Heart right ventricle (tissue), 16 donors: Measurements from ENCODE around the gene SGCB. TPM values are rescaled to one million over a fixed set of nuclear protein-coding genes. Genes with fewer than 3 reads are reported as not detected.
A peak's percentile ranks its signal among the peaks of the same experiment; 100 is the strongest.

ENCODE experiments used
- ATAC-seq, 8 donors: fragments of 200-7000 bp; cut with Tn5 transposase; one replicate each; pipeline ENCODE4 v1.9.1; 2020; ENCODE audit warnings: mild to moderate bottlenecking in 8 of 8, moderate library complexity in 8 of 8, moderate number of reproducible peaks in 1 of 8
- DNase-seq, 2 donors: peaks; one replicate each; pipeline ENCODE4 v3.0.0-alpha.2; 2020
- H3K27ac ChIP-seq, 10 donors: fragments of 200-600 bp; sonication (generic) in 2 of 10; one replicate each; pipeline versions ENCODE4 v1.5.0 to v1.8.0; 2020 to 2022; ENCODE audit warnings: mild to moderate bottlenecking in 3 of 10
- H3K27me3 ChIP-seq, 7 donors: fragments of 200-600 bp; one replicate each; pipeline ENCODE4 v1.8.0; 2021 to 2022; ENCODE audit warnings: mild to moderate bottlenecking in 2 of 7
- H3K36me3 ChIP-seq, 9 donors: fragments of 200-600 bp; sonication (generic) in 1 of 9; one replicate each; pipeline versions ENCODE4 v1.5.0 to v1.8.0; 2020 to 2022; ENCODE audit warnings: mild to moderate bottlenecking in 2 of 9
- H3K4me1 ChIP-seq, 9 donors: fragments of 200-600 bp; sonication (generic) in 1 of 9; one replicate each; pipeline versions ENCODE4 v1.5.0 to v1.8.0; 2020 to 2022; ENCODE audit warnings: mild to moderate bottlenecking in 4 of 9
- H3K4me3 ChIP-seq, 10 donors: fragments of 200-600 bp; sonication (generic) in 2 of 10; one replicate each; pipeline versions ENCODE4 v1.5.0 to v1.8.0; 2020 to 2022; ENCODE audit warnings: mild to moderate bottlenecking in 7 of 10, moderate library complexity in 2 of 10
- H3K9me3 ChIP-seq, 11 donors: fragments of 200-600 bp in 10 of 11; sonication (generic) in 2 of 11; one replicate each; pipeline versions ENCODE4 v1.5.0 to v1.8.0; 2013 to 2022; ENCODE audit warnings: mild to moderate bottlenecking in 2 of 11, control low read depth in 1 of 11, moderate library complexity in 1 of 11
- WGBS, 2 donors: extraction: QIAGEN DNeasy Blood & Tissue Kit; methylation state at CpG; one replicate each; pipeline ENCODE4 v1.1.7; 2013; ENCODE audit warnings: inconsistent platforms in 1 of 2; 5-methylcytosine and 5-hydroxymethylcytosine counted together
- intact Hi-C, 10 donors: fragments of 100-400 bp; cut with DNase I; formaldehyde crosslinking; loops; one replicate each; pipeline versions ENCODE4 v1.11.1 to v1.14.2; 2022
- polyA plus RNA-seq, 2 donors: library from polyadenylated mRNA; stranded (reverse); fragments of 200-250 nt; gene quantifications; one replicate each; pipeline ENCODE4 v1.2.3, GENCODE V29; 2013
- total RNA-seq, 10 donors: library from RNA; stranded (reverse); fragmentation: NEBNext Ultra II Directional in 3 of 10; extraction: Animal tissue kit (Norgen Biotek cat#: 25700) in 3 of 10; gene quantifications; one replicate each; pipeline versions ENCODE4 v1.2.1 to v1.2.4, GENCODE V29; 2021 to 2023
- TF ChIP-seq, protein P1 (sequence below), 9 donors: fragments of 200-600 bp; sonication (generic) in 2 of 9; IDR thresholded peaks; one replicate each; pipeline versions ENCODE4 v1.5.0 to v1.8.0; 2021 to 2022; ENCODE audit warnings: antibody characterized with exemption in 9 of 9, mild to moderate bottlenecking in 5 of 9, moderate library complexity in 1 of 9
- donor health status: Arrhythmogenic right ventricular cardiomyopathy.
- donor health status: ischemic (EF 13 %, LVEDD 7.1; RV severe dilation, severe dysfunction).
- donor health status: healthy with polysubstance abuse.
- donor health status: DM: no; HTN: yes; CAD: no.
- donor health status: DM: no; HTN: no; CAD: no.
- donor health status: ischemic (EF 25% LVEDD 6.9; RV normal size, moderate dysfunction).
- donor health status: ischemic (EF 25% LVEDD 5.7; RV mildly dilated, moderate dysfunction).
- donor health status: healthy.
- donor health status: DM: yes; HTN: yes; CAD: no.
- donor health status: Ischemic cardiomyopathy.
- donor health status: ischemic (EF 35%, LVEDD 5.7; RV mildly dilated, moderate dysfunction).
- donor health status: nonischemic (EF 11% LVEDD 7.7; RV severe dilation, severe dysfunction).
- donor health status: DM: yes; HTN: yes; CAD: no.
- donor health status: PGD.
- donor health status: ischemic (EF 29% LVEDD 5.4; RV normal size, mild dysfunction).
- donor health status: nonischemic (EF 23%, LVEDD 6.1; RV moderate dilation, normal function).

SGCB gene
- total and polyA plus RNA-seq, 12 donors, result 14.3 to 124 (median 89.4) TPM

DNA sequence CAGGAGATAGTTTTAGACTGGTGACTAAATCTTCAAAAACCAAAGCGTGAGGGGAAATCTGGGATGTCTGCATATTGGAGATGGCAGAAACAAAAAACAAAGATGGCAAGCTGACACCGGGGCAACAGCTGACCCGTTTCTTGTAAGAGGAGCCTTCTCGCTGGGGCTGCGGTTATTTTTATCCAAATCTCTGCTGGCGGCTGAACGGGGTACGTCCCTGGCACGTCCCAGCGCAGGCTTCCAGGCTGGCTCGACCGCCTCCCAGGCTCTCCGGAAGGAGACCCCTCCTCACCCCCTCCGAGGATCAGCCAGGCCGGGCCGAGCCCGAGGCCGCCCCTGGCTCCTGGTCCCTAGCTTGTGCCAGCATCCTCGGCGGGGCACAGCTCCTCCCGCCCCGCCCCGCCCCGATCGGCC, 403 bp downstream of the SGCB start:
- peaks cover 0 to 37% (median 0%) of the 10 kb centered on the region in 7 donors for H3K27me3 ChIP-seq
- ATAC-seq (peak; percentile 36 to 82 (median 66)), DNase-seq (peak; percentile 38 to 42)
- H3K9me3 ChIP-seq, result no peaks in the 10 kb centered on the region
- 0 to 1% methylated on average over 23 to 25 of the region's 25 CpGs for WGBS, 2 donors
- peak overlapping the region; percentile 70 to 98 (median 80) for H3K4me3 ChIP-seq
- peak overlapping the region; percentile 81 to 92 (median 89) for H3K27ac ChIP-seq
- H3K36me3 ChIP-seq, result peaks cover 0 to 11% (median 0%) of the 10 kb centered on the region in 9 donors
- TF ChIP-seq, protein P1, sequence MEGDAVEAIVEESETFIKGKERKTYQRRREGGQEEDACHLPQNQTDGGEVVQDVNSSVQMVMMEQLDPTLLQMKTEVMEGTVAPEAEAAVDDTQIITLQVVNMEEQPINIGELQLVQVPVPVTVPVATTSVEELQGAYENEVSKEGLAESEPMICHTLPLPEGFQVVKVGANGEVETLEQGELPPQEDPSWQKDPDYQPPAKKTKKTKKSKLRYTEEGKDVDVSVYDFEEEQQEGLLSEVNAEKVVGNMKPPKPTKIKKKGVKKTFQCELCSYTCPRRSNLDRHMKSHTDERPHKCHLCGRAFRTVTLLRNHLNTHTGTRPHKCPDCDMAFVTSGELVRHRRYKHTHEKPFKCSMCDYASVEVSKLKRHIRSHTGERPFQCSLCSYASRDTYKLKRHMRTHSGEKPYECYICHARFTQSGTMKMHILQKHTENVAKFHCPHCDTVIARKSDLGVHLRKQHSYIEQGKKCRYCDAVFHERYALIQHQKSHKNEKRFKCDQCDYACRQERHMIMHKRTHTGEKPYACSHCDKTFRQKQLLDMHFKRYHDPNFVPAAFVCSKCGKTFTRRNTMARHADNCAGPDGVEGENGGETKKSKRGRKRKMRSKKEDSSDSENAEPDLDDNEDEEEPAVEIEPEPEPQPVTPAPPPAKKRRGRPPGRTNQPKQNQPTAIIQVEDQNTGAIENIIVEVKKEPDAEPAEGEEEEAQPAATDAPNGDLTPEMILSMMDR (IDR thresholded peaks at IDR 0.05), result no peak
- intact Hi-C loops, result loop anchor here in 6 of 10 donors (2.0 to 10.0 kb wide), 4 partner anchors 140 to 195 kb away; partner anchors contain the start of gene DCUN1D4 (in 6 of the 6)
- H3K4me1 ChIP-seq, result peaks cover 0 to 41% (median 20%) of the 10 kb centered on the region in 9 donors

DNA sequence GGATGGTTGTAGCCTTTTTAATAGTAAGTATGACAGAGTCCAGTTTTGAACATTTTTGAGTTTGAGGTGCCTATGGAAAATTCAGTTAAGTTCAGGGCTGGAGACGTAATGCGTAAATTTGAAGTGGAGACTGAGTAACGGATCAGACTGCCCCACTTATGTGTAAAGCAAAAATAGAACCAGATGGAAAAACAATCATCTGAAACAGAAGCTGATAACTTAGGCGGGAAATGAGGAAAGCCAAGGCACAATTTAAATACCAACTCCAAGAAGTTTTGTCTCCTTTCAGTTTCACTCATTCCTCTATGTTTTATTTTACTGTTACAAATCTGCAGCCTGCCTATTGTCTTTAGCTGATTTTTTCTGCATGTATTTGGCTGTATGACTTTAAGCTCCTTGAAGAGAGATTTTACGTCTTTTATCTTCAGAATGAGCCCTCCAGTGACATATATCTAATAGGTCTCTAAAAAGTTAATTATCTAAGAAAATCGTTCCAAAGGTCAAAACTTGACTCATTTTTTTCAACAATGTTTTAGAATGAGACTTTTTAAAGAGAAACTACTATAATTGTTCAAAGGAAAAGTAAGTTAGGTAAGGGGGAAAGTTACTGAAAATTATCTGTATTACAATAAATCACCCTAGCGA, 1.1 kb downstream of the SGCB start:
- H3K27ac ChIP-seq, result peak overlapping the region in 8 of 10 donors; percentile 81 to 92 (median 89)
- no peaks in the 10 kb centered on the region for H3K9me3 ChIP-seq
- intact Hi-C loops, result loop anchor here in 6 of 10 donors (2.0 to 10.0 kb wide), 4 partner anchors 140 to 195 kb away; partner anchors contain the start of gene DCUN1D4 (in 6 of the 6)
- TF ChIP-seq, protein P1 (IDR thresholded peaks at IDR 0.05), result no peak
- ATAC-seq, result peak; percentile 13 to 76 (median 45)
- peaks cover 0 to 41% (median 20%) of the 10 kb centered on the region in 9 donors for H3K4me1 ChIP-seq
- H3K36me3 ChIP-seq, result peaks cover 0 to 18% (median 0%) of the 10 kb centered on the region in 9 donors
- no peak for DNase-seq
- peak overlapping the region in 9 of 10 donors; percentile 70 to 98 (median 80) for H3K4me3 ChIP-seq
- H3K27me3 ChIP-seq, result peaks cover 0 to 36% (median 0%) of the 10 kb centered on the region in 7 donors
- WGBS, 2 donors, result 5 to 13% methylated on average over 7 of the region's 7 CpGs

DNA sequence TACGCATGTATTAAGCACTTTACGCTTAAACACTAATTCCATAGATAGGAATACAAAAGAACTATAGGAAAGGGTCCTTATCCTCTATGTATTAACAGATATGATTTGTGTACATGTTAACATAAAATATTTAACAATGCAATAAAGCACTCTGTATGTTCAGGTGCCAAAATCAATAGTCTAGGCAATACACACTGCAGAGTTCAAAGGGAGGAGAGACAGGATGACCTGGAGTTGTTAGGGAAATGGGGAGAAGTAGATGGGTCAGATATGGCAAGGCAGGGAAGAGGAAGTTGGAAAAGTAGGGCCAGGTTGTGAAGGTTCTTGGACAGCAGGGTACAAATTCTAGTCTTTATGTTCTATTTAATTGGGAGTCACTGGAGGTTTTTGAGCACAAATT, 2.9 kb downstream of the SGCB start:
- intact Hi-C loops, result loop anchor here in 6 of 10 donors (5.0 to 10.0 kb wide), 3 partner anchors 138 to 193 kb away; partner anchors contain the start of gene DCUN1D4 (in 5 of the 6)
- peaks cover 0 to 25% (median 0%) of the 10 kb centered on the region in 7 donors for H3K27me3 ChIP-seq

DNA sequence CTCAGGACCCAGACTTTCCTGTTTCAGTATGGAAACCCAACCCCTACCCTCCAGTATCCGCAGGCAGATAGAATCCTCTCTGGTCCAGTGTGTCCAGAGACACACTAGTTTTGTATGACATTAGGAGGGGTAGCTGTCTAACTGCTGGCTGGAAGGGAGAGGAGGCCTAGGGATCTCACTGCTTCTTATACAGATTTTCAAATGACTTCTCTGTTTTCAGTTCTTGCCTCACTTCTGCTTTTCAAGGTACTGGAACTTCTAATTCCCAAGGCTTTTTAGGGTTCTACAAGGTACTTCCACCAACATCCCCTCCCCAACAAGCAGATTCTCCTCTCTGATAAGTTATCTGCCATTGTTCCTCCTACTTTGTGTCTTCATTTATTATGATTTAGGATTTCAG, 6.1 kb downstream of the SGCB start:
- intact Hi-C loops, result loop anchor here in 1 of 10 donors (10.0 kb wide), 1 partner anchor 187 kb away; the partner anchor contains the start of gene DCUN1D4
- Histone ChIP-seq H3K36me3 (peaks cover 0 to 63% (median 29%) of the 10 kb centered on the region in 9 donors), H3K9me3 (no peaks in the 10 kb centered on the region), H3K27me3 (no peaks in the 10 kb centered on the region), H3K4me1 (peaks cover 0 to 33% (median 16%) of the 10 kb centered on the region in 9 donors), H3K4me3 (no peak overlapping the region), H3K27ac (no peak overlapping the region)
- no peak for ATAC-seq
- no peak for DNase-seq
- WGBS, 2 donors, result 88 to 90% methylated on average over 1 of the region's 1 CpG
- TF ChIP-seq, protein P1 (IDR thresholded peaks at IDR 0.05), result no peak

More for the DNA sequence above, 2.9 kb downstream of the SGCB start:
- no peak for DNase-seq
- H3K4me3 ChIP-seq, result no peak overlapping the region
- H3K9me3 ChIP-seq, result no peaks in the 10 kb centered on the region
- peaks cover 0 to 32% (median 5%) of the 10 kb centered on the region in 9 donors for H3K36me3 ChIP-seq
- 96 to 99% methylated on average over 2 of the region's 2 CpGs for WGBS, 2 donors
- peaks cover 0 to 41% (median 20%) of the 10 kb centered on the region in 9 donors for H3K4me1 ChIP-seq
- TF ChIP-seq, protein P1 (IDR thresholded peaks at IDR 0.05), result no peak
- no peak overlapping the region for H3K27ac ChIP-seq
- ATAC-seq, result no peak
